ENCODE measurements around the gene DNAI7.

DNA sequence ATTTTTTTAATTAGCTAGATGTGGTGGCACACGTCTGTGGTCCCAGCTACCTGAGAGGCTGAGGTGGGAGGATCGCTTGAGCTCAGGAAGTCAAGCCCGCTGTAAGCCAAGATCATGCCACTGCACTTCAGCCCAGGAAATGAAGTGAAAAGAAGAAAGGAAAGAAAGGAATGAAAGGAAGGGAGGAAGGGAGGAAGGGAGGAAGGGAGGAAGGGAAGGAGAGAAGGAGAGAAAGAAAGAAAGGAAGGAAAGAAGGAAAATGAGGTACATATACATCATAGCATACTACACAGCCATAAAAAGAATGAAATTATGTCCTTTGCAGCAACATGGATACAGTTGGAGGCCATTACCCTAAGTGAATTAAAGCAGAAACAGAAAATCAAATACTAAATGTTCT is 12.2 kb downstream of the DNAI7 start:
- TF ChIP-seq, protein P1, sequence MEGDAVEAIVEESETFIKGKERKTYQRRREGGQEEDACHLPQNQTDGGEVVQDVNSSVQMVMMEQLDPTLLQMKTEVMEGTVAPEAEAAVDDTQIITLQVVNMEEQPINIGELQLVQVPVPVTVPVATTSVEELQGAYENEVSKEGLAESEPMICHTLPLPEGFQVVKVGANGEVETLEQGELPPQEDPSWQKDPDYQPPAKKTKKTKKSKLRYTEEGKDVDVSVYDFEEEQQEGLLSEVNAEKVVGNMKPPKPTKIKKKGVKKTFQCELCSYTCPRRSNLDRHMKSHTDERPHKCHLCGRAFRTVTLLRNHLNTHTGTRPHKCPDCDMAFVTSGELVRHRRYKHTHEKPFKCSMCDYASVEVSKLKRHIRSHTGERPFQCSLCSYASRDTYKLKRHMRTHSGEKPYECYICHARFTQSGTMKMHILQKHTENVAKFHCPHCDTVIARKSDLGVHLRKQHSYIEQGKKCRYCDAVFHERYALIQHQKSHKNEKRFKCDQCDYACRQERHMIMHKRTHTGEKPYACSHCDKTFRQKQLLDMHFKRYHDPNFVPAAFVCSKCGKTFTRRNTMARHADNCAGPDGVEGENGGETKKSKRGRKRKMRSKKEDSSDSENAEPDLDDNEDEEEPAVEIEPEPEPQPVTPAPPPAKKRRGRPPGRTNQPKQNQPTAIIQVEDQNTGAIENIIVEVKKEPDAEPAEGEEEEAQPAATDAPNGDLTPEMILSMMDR (IDR thresholded peaks at IDR 0.05; ENCODE audit: insufficient read depth, low read depth, low read length), result no peak
- no peak for TF ChIP-seq EZH2 (IDR thresholded peaks at IDR 0.05; ENCODE audit: insufficient read depth, low read length)
